Trophoblast cell (in vitro differentiated cells and primary cell): Measurements from ENCODE around the gene CFAP97. TPM values are rescaled to one million over a fixed set of nuclear protein-coding genes. Genes with fewer than 3 reads are reported as not detected.

Experiments
- DNase-seq, 2 donors: peaks; one replicate each; pipeline ENCODE4 v3.0.0-alpha.2; 2016
- H2AFZ ChIP-seq: 2 replicates; pipeline ENCODE4 v1.6.1; 2013; ENCODE audit warnings: low read length, moderate library complexity, mild to moderate bottlenecking; ENCODE audit not compliant: insufficient read depth, poor library complexity
- H2AK5ac ChIP-seq: 2 replicates; pipeline ENCODE4 v1.6.1; 2013; ENCODE audit warnings: mild to moderate bottlenecking, low read length
- H2BK120ac ChIP-seq: 2 replicates; pipeline ENCODE4 v1.6.1; 2013; ENCODE audit warnings: low read length, mild to moderate bottlenecking, moderate library complexity; ENCODE audit not compliant: insufficient read depth, poor library complexity
- H2BK12ac ChIP-seq: 2 replicates; pipeline ENCODE4 v1.6.1; 2013; ENCODE audit warnings: mild to moderate bottlenecking, low read length, moderate library complexity
- H2BK5ac ChIP-seq: 2 replicates; pipeline ENCODE4 v1.6.1; 2013; ENCODE audit warnings: low read length, low read depth, moderate library complexity, mild to moderate bottlenecking; ENCODE audit not compliant: poor library complexity
- H3K14ac ChIP-seq: 2 replicates; pipeline ENCODE4 v1.6.1; 2013; ENCODE audit warnings: mild to moderate bottlenecking, low read length
- H3K18ac ChIP-seq: 2 replicates; pipeline ENCODE4 v1.6.1; 2013; ENCODE audit warnings: mild to moderate bottlenecking, low read length
- H3K23ac ChIP-seq: 2 replicates; pipeline ENCODE4 v1.6.1; 2013; ENCODE audit warnings: low read length
- H3K27ac ChIP-seq: 2 replicates; pipeline ENCODE4 v1.5.1; 2013; ENCODE audit warnings: low read depth, mild to moderate bottlenecking, inconsistent platforms, low read length, moderate library complexity
- H3K27me3 ChIP-seq: 2 replicates; pipeline ENCODE4 v1.6.1; 2013; ENCODE audit warnings: inconsistent platforms, mild to moderate bottlenecking, low read length, moderate library complexity; ENCODE audit not compliant: insufficient read depth
- H3K36me3 ChIP-seq, 2 experiments: 1 replicate in 1 of 2; 2 replicates in 1 of 2; pipeline ENCODE4 v1.6.1; 2013; ENCODE audit warnings: low read length in 2 of 2, mild to moderate bottlenecking in 2 of 2, moderate library complexity in 1 of 2; ENCODE audit not compliant: insufficient read depth in 2 of 2, control insufficient read depth in 1 of 2
- H3K4ac ChIP-seq: 2 replicates; pipeline ENCODE4 v1.6.1; 2013; ENCODE audit warnings: low read depth, mild to moderate bottlenecking, low read length, moderate library complexity
- H3K4me1 ChIP-seq, 2 experiments: 1 replicate in 1 of 2; 2 replicates in 1 of 2; pipeline ENCODE4 v1.6.1; 2013; ENCODE audit warnings: low read length in 2 of 2, mild to moderate bottlenecking in 2 of 2, moderate library complexity in 1 of 2; ENCODE audit not compliant: insufficient read depth in 2 of 2, control insufficient read depth in 1 of 2
- H3K4me2 ChIP-seq: 2 replicates; pipeline ENCODE4 v1.6.1; 2013; ENCODE audit warnings: inconsistent platforms, mild to moderate bottlenecking, low read length, moderate library complexity
- H3K4me3 ChIP-seq: 2 replicates; pipeline ENCODE4 v1.5.1; 2013; ENCODE audit warnings: mild to moderate bottlenecking, low read depth, low read length, inconsistent platforms
- H3K79me1 ChIP-seq: one replicate; pipeline ENCODE4 v1.6.1; 2013; ENCODE audit warnings: low read length
- H3K79me2 ChIP-seq: 2 replicates; pipeline ENCODE4 v1.6.1; 2013; ENCODE audit warnings: low read length, mild to moderate bottlenecking; ENCODE audit not compliant: control insufficient read depth, insufficient read depth, poor library complexity
- H3K9ac ChIP-seq: 2 replicates; pipeline ENCODE4 v1.6.1; 2013; ENCODE audit warnings: mild to moderate bottlenecking, low read length
- H3K9me3 ChIP-seq: 2 replicates; pipeline ENCODE4 v1.6.1; 2013; ENCODE audit warnings: low read depth, mild to moderate bottlenecking, control low read depth, inconsistent platforms, low read length; ENCODE audit not compliant: insufficient read depth
- H4K12ac ChIP-seq: 2 replicates; pipeline ENCODE4 v1.6.1; 2013; ENCODE audit warnings: low read depth, mild to moderate bottlenecking, low read length, moderate library complexity
- H4K8ac ChIP-seq: 2 replicates; pipeline ENCODE4 v1.6.1; 2013; ENCODE audit warnings: low read depth, mild to moderate bottlenecking, low read length, moderate library complexity
- H4K91ac ChIP-seq: one replicate; pipeline ENCODE4 v1.6.1; 2013; ENCODE audit warnings: low read depth, mild to moderate bottlenecking, low read length, moderate library complexity
- WGBS: extraction: QIAGEN DNeasy Blood & Tissue Kit; methylation state at CpG from one replicate; pipeline ENCODE4 v1.1.7; 2013; ENCODE audit warnings: missing lambda C conversion rate; ENCODE audit not compliant: insufficient read length, insufficient coverage; ENCODE audit errors: extremely low coverage; 5-methylcytosine and 5-hydroxymethylcytosine counted together
- polyA plus RNA-seq: library from polyadenylated mRNA; stranded (reverse); fragments of 200-250 nt; gene quantifications from 2 replicates; pipeline ENCODE4 v1.2.3, GENCODE V29; 2013

CFAP97 gene
- 16.6 and 17.3 TPM in 2 replicates for polyA plus RNA-seq

DNA sequence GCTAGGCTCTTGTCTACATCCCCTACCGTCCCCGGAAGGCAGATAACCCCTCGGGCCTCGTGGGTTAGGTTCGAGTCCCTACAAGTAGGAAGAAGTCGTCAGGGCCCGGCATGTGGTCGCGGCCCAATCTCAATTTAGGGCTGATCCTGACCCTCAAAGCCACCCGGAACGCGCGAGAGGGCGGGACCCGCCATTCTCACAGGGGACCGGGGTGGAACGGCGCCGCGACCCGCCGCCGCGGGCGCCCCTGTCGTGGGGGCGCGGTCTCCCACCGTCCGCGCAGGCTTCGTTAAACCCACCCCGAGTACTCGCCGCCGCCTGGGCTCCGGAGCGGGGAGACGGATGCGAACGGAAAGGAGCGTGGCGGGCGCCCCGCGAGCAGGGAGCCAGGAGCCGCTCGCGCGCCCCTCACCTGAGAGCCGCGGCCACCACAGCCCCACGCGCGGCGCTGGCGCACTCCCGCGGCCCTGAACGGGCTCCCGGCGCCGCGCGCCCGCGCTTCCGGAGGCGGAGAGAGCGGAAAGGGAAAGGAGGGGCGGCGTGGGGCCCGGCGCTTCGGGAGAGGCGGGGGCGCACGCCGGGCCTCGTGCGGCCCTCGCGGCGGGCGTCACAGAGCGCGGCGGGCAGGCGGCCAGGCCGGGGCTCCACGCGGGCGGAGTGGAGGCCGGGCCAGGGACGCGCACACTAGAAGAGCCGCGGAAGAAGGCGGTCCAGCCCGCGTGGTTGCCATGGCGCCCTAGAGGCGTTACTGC, at the start of gene CFAP97:
Gene CFAP97, minus strand, starts transcription at position 515 of the 752 bp plus-strand sequence. CDS start 12,804 bp downstream, outside the sequence.
- Histone ChIP-seq H3K18ac (peak within 1 kb of the TSS; percentile 98), H3K23ac (no peak within 1 kb of the TSS), H3K4me2 (peak within 1 kb of the TSS; percentile 93), H3K14ac (peak within 1 kb of the TSS; percentile 79), H2AFZ (peak within 1 kb of the TSS; percentile 98), H3K9me3 (no peaks in the 10 kb centered on the region), H3K4me1 (peaks cover 6 to 9% of the 10 kb centered on the region in 2 experiments), H3K79me1 (peaks cover 13% of the 10 kb centered on the region), H3K4me3 (peak within 1 kb of the TSS; percentile 88), H3K27me3 (no peaks in the 10 kb centered on the region), H3K36me3 (peaks cover 0 to 3% of the 10 kb centered on the region in 2 experiments), H4K91ac (peak within 1 kb of the TSS; percentile 90), H3K27ac (peak within 1 kb of the TSS; percentile 73), H3K4ac (peak within 1 kb of the TSS; percentile 83), H2AK5ac (no peak within 1 kb of the TSS), H2BK120ac (peak within 1 kb of the TSS; percentile 72), H2BK12ac (peak within 1 kb of the TSS; percentile 68), H2BK5ac (peak within 1 kb of the TSS; percentile 91), H3K9ac (peak within 1 kb of the TSS; percentile 87), H4K12ac (peak within 1 kb of the TSS; percentile 81), H4K8ac (peak within 1 kb of the TSS; percentile 97), H3K79me2 (peaks cover 7% of the 10 kb centered on the region)
- WGBS, result no CpG with 5 or more reads among the region's 103 CpGs
- peak; percentile 83 to 87 for DNase-seq

DNA sequence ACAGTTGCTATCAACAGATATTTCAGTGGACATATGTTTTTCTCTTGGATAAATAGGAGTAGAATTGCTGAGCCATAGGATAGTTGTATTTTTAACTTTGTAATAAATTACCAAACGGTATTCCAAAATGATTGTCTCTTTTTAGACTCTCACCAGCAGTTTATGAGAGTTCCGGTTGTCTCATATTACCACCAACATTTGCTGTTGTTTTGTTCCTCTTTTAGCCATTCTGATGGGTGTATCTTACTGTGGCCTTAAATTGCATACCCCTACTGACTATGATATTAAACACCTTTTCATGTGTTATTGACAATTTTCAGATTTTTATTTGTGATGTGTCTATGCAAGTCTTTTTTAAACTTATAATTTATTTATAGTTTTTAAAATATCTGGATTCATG, 45.3 kb upstream of the CFAP97 start:
- Histone ChIP-seq H4K8ac (no peak overlapping the region), H3K14ac (no peak overlapping the region), H4K12ac (no peak overlapping the region), H2BK120ac (no peak overlapping the region), H2AFZ (no peak overlapping the region), H4K91ac (no peak overlapping the region), H3K27ac (no peak overlapping the region), H3K36me3 (peaks cover 0 to 2% of the 10 kb centered on the region in 2 experiments), H3K4ac (no peak overlapping the region), H3K18ac (no peak overlapping the region), H3K79me2 (peaks cover 2% of the 10 kb centered on the region), H3K9ac (no peak overlapping the region), H2BK12ac (no peak overlapping the region), H2AK5ac (no peak overlapping the region), H3K4me1 (peaks cover 2 to 3% of the 10 kb centered on the region in 2 experiments), H3K79me1 (peaks cover 2% of the 10 kb centered on the region), H3K27me3 (no peaks in the 10 kb centered on the region), H3K9me3 (no peaks in the 10 kb centered on the region), H3K4me2 (no peak overlapping the region), H3K4me3 (no peak overlapping the region), H2BK5ac (no peak overlapping the region), H3K23ac (no peak overlapping the region)
- DNase-seq, result no peak
- no CpG with 5 or more reads among the region's 2 CpGs for WGBS

DNA sequence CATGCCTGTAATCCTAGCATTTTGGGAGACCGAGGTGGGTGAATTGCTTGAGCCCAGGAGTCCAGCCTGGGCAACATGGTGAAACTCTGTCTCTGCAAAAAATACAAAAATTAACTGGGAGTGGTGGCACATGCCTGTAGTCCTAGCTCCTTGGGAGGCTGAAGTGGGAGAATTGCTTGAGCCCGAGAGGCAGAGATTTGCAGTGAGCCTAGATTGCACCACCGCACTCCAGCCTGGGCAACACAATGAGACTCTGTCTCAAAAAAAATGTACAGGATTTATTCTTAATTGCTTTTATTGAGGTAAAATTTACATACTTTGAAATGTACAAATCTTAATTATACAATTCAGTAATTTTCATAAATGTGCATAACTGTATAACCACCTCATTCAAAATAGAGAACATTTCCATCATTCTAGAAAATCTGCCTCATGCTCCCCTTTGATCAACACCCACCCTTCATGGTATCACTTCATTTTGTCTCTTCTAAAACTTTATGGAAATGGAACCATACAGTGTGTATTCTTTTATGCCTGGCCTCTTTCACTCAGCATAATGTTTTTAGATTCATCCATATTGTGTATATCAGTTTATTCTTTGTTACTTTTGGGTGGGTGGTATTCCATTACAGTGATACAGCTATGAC, 44.7 kb upstream of the CFAP97 start:
- no peak overlapping the region for H3K9ac ChIP-seq
- H3K79me1 ChIP-seq, result no peaks in the 10 kb centered on the region
- no peak overlapping the region for H3K27ac ChIP-seq
- H3K4me3 ChIP-seq, result no peak overlapping the region
- no peak overlapping the region for H4K91ac ChIP-seq
- H4K12ac ChIP-seq, result no peak overlapping the region
- DNase-seq, result no peak
- no peak overlapping the region for H2BK12ac ChIP-seq
- no peaks in the 10 kb centered on the region for H3K9me3 ChIP-seq
- H2AK5ac ChIP-seq, result no peak overlapping the region
- peaks cover 2% of the 10 kb centered on the region for H3K79me2 ChIP-seq
- no peak overlapping the region for H2AFZ ChIP-seq
- WGBS, result no CpG with 5 or more reads among the region's 3 CpGs
- H2BK120ac ChIP-seq, result no peak overlapping the region
- H3K4me1 ChIP-seq, result peaks cover 2 to 3% of the 10 kb centered on the region in 2 experiments
- no peaks in the 10 kb centered on the region for H3K27me3 ChIP-seq
- no peak overlapping the region for H2BK5ac ChIP-seq
- H4K8ac ChIP-seq, result no peak overlapping the region
- peaks cover 0 to 2% of the 10 kb centered on the region in 2 experiments for H3K36me3 ChIP-seq
- H3K4me2 ChIP-seq, result no peak overlapping the region
- no peak overlapping the region for H3K14ac ChIP-seq
- H3K18ac ChIP-seq, result no peak overlapping the region
- H3K23ac ChIP-seq, result no peak overlapping the region
- no peak overlapping the region for H3K4ac ChIP-seq

DNA sequence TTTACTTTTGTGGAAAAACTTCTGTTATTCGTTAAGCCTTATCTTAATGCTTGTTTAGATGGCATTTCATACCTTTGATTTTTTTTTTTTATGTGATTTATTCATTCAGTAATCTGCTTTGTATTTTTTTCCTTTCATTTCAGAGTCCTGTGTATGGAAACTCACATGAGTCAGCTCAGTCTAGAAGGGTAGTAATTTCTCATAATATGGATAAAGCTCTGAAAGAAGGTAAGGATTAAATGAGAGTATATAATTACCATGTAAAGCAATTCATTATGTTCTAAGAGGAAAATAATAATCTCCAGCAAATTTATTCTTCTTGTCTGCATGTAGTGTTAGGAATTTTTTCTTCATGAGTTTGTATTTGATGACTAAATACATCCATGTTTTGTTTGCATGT, 43.4 kb upstream of the CFAP97 start:
- Histone ChIP-seq H3K4me2 (no peak overlapping the region), H3K14ac (no peak overlapping the region), H2BK5ac (no peak overlapping the region), H3K27me3 (no peaks in the 10 kb centered on the region), H3K9ac (no peak overlapping the region), H3K27ac (no peak overlapping the region), H4K8ac (no peak overlapping the region), H3K9me3 (no peaks in the 10 kb centered on the region), H3K79me2 (peaks cover 2% of the 10 kb centered on the region), H3K23ac (no peak overlapping the region), H2BK120ac (no peak overlapping the region), H2AFZ (no peak overlapping the region), H3K4me3 (no peak overlapping the region), H3K79me1 (no peaks in the 10 kb centered on the region), H2AK5ac (no peak overlapping the region), H2BK12ac (no peak overlapping the region), H3K36me3 (peaks cover 0 to 2% of the 10 kb centered on the region in 2 experiments), H3K4me1 (peaks cover 2 to 5% of the 10 kb centered on the region in 2 experiments), H4K12ac (no peak overlapping the region), H4K91ac (no peak overlapping the region), H3K4ac (no peak overlapping the region), H3K18ac (no peak overlapping the region)
- WGBS, result no CpG with 5 or more reads among the region's 1 CpG
- no peak for DNase-seq
